ENCODE results near the gene RAB40B.

RAB40B gene

GRCh38 chr17:82736511-82737185, 38.1 kb upstream of the RAB40B start:
- no peak overlapping the region for H2AK5ac ChIP-seq (ENCODE audit: low read length, severe bottlenecking)
- no peak overlapping the region for H3K27ac ChIP-seq (ENCODE audit: low read length, poor library complexity, severe bottlenecking)
- no peak for DNase-seq
- H2BK5ac ChIP-seq (ENCODE audit: low read depth, low read length, poor library complexity, severe bottlenecking): no peak overlapping the region
- H3K4me2 ChIP-seq (ENCODE audit: low read length, poor library complexity, severe bottlenecking): no peak overlapping the region
- H3K14ac ChIP-seq (ENCODE audit: low read length in 2 of 2): no peak overlapping the region
- no peak overlapping the region for H3K18ac ChIP-seq (ENCODE audit: low read depth in 1 of 2, low read length in 2 of 2)
- no peak overlapping the region for H3K9ac ChIP-seq (ENCODE audit: low read length)
- no peak overlapping the region for H2BK120ac ChIP-seq (ENCODE audit: low read depth, low read length)
- H4K8ac ChIP-seq (ENCODE audit: low read length): no peak overlapping the region
- H3K4me1 ChIP-seq (ENCODE audit: control insufficient read depth, insufficient read depth, low read depth, low read length): peaks cover 16% of the 10 kb centered on the region
- no peak overlapping the region for H4K91ac ChIP-seq (ENCODE audit: low read length)
- WGBS: 94% methylated on average over 18 of the region's 18 CpGs
- no peak overlapping the region for H3K4ac ChIP-seq (ENCODE audit: low read depth in 1 of 2, low read length in 2 of 2)
- H2BK15ac ChIP-seq (ENCODE audit: low read depth, poor library complexity, severe bottlenecking): no peak overlapping the region
- no peak overlapping the region for H3K23ac ChIP-seq (ENCODE audit: low read length in 2 of 2)
- peaks cover 3% of the 10 kb centered on the region for H3K79me1 ChIP-seq (replicated peaks; ENCODE audit: low read length, poor library complexity, severe bottlenecking)
- H3K36me3 ChIP-seq (ENCODE audit: control insufficient read depth in 1 of 2, insufficient read depth in 2 of 2, low read depth in 1 of 2, low read length in 2 of 2): peaks cover 32 to 36% of the 10 kb centered on the region in 2 experiments
- peaks cover 27% of the 10 kb centered on the region for H3K9me3 ChIP-seq (ENCODE audit: control insufficient read depth, low read length)
- no peak overlapping the region for H2BK12ac ChIP-seq (ENCODE audit: low read length in 2 of 2)
- H2AFZ ChIP-seq (ENCODE audit: low read depth, low read length): no peak overlapping the region
- no peaks in the 10 kb centered on the region for H3K27me3 ChIP-seq (ENCODE audit: control insufficient read depth in 1 of 2, insufficient read depth in 1 of 2, low read length in 2 of 2)
- H3K4me3 ChIP-seq (ENCODE audit: insufficient read depth in 1 of 2, low read depth in 1 of 2, low read length in 2 of 2): peak overlapping the region in 1 of 2 experiments; percentile 79

DNA sequence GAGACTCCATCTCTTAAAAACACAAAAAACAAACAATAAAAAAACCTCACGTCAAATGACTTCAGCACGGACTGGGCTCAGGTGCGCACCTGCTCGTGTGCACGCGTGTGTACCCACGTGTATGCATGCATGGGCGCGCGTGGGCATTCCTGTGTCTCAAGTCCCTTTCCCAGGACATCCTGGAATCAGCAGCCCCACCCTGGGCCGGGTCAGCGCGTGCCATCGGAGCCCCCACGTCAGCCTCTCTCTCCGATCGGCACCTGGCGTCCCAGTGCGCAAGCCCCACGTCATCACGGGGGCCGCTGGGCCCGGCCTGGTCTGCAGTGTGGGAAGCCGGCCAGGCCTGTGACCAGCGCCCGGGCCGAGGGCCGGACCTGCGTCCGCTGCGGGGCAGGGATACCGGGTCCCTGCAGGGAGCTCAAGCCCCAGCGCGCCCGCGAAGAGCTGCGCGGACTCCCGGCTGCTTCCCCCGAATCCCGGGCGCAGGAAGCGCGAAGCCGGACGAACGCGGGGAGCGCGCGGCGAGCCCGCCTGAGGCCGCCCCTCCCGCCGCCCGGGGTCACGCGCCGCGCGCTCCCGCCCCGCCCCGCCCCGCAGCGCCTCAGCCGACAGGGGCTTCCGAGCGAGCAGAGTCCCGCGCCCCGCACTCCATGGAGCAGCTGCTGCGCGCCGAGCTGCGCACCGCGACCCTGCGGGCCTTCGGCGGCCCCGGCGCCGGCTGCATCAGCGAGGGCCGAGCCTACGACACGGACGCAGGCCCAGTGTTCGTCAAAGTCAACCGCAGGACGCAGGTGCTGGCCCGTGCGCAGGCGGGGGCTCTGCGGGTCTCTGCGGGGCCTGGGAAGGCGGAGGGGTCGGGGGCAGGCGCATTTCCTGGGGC, 36.7 kb upstream of the RAB40B start, which contains the start of gene FN3K:
FN3K (plus strand) TSS at position 629 of the 880 bp plus-strand sequence; CDS start at position 651, 22 bp downstream.
- H4K8ac ChIP-seq (ENCODE audit: low read length): peak within 1 kb of the TSS; percentile 87
- peak within 1 kb of the TSS; percentile 70 to 72 for H3K18ac ChIP-seq (ENCODE audit: low read depth in 1 of 2, low read length in 2 of 2)
- WGBS: 6% methylated on average over 92 of the region's 101 CpGs
- H3K27me3 ChIP-seq (ENCODE audit: control insufficient read depth in 1 of 2, insufficient read depth in 1 of 2, low read length in 2 of 2): no peaks in the 10 kb centered on the region
- peaks cover 16% of the 10 kb centered on the region for H3K4me1 ChIP-seq (ENCODE audit: control insufficient read depth, insufficient read depth, low read depth, low read length)
- H2AFZ ChIP-seq (ENCODE audit: low read depth, low read length): peak within 1 kb of the TSS; percentile 96
- peak within 1 kb of the TSS; percentile 77 for H3K9ac ChIP-seq (ENCODE audit: low read length)
- peaks cover 3% of the 10 kb centered on the region for H3K79me1 ChIP-seq (replicated peaks; ENCODE audit: low read length, poor library complexity, severe bottlenecking)
- H2BK15ac ChIP-seq (ENCODE audit: low read depth, poor library complexity, severe bottlenecking): no peak within 1 kb of the TSS
- H3K4ac ChIP-seq (ENCODE audit: low read depth in 1 of 2, low read length in 2 of 2): peak within 1 kb of the TSS in 1 of 2 experiments; percentile 76
- H2BK12ac ChIP-seq (ENCODE audit: low read length in 2 of 2): peak within 1 kb of the TSS in 1 of 2 experiments; percentile 77
- H3K4me2 ChIP-seq (ENCODE audit: low read length, poor library complexity, severe bottlenecking): peak within 1 kb of the TSS; percentile 93
- H2BK5ac ChIP-seq (ENCODE audit: low read depth, low read length, poor library complexity, severe bottlenecking): no peak within 1 kb of the TSS
- DNase-seq: peak; percentile 79
- peak within 1 kb of the TSS; percentile 29 for H2BK120ac ChIP-seq (ENCODE audit: low read depth, low read length)
- peaks cover 22 to 32% of the 10 kb centered on the region in 2 experiments for H3K36me3 ChIP-seq (ENCODE audit: control insufficient read depth in 1 of 2, insufficient read depth in 2 of 2, low read depth in 1 of 2, low read length in 2 of 2)
- peak within 1 kb of the TSS; percentile 23 for H4K91ac ChIP-seq (ENCODE audit: low read length)
- peaks cover 14% of the 10 kb centered on the region for H3K9me3 ChIP-seq (ENCODE audit: control insufficient read depth, low read length)
- H3K14ac ChIP-seq (ENCODE audit: low read length in 2 of 2): peak within 1 kb of the TSS in 1 of 2 experiments; percentile 95
- no peak within 1 kb of the TSS for H2AK5ac ChIP-seq (ENCODE audit: low read length, severe bottlenecking)
- H3K27ac ChIP-seq (ENCODE audit: low read length, poor library complexity, severe bottlenecking): no peak within 1 kb of the TSS
- peak within 1 kb of the TSS in 1 of 2 experiments; percentile 5 for H3K23ac ChIP-seq (ENCODE audit: low read length in 2 of 2)
- peak within 1 kb of the TSS; percentile 79 to 86 for H3K4me3 ChIP-seq (ENCODE audit: insufficient read depth in 1 of 2, low read depth in 1 of 2, low read length in 2 of 2)

DNA sequence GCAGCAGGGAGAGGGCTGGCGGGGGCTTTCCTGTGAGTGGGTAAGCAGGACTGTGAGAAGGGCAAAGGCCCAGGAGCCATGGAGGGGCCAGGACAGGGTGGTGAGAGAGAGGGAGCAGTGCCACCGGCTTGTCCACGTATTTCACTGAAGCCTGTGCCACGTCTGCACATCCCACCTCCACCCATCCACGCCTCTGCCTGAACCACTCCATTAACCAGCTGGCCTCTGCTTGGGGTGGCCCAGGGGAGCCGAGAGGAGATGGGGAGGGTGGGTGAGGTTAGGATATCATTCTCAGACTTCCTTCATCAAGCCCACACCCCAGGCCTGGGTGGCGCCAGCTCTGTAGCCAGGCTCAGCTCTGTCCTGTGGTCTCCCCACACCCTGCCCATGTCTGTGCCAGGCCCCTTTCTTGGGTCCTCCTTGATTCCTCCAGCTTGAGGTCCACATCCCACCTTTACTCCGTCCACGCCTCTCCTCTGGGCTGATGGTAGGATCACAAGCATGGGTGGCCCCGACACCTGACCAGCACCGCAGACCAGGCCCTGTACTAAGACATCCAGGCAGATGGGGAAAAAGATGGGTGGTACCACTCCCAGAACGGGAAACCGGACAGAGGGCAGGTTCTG, 33.7 kb upstream of the RAB40B start:
- no peak for DNase-seq
- no peak overlapping the region for H3K14ac ChIP-seq (ENCODE audit: low read length in 2 of 2)
- H3K79me1 ChIP-seq (replicated peaks; ENCODE audit: low read length, poor library complexity, severe bottlenecking): peaks cover 3% of the 10 kb centered on the region
- no peak overlapping the region for H2BK15ac ChIP-seq (ENCODE audit: low read depth, poor library complexity, severe bottlenecking)
- H3K4me3 ChIP-seq (ENCODE audit: insufficient read depth in 1 of 2, low read depth in 1 of 2, low read length in 2 of 2): no peak overlapping the region
- no peak overlapping the region for H2BK120ac ChIP-seq (ENCODE audit: low read depth, low read length)
- no peak overlapping the region for H2BK12ac ChIP-seq (ENCODE audit: low read length in 2 of 2)
- 97% methylated on average over 7 of the region's 13 CpGs for WGBS
- H2BK5ac ChIP-seq (ENCODE audit: low read depth, low read length, poor library complexity, severe bottlenecking): no peak overlapping the region
- no peak overlapping the region for H3K4ac ChIP-seq (ENCODE audit: low read depth in 1 of 2, low read length in 2 of 2)
- no peak overlapping the region for H3K27ac ChIP-seq (ENCODE audit: low read length, poor library complexity, severe bottlenecking)
- H3K9me3 ChIP-seq (ENCODE audit: control insufficient read depth, low read length): peaks cover 11% of the 10 kb centered on the region
- H2AK5ac ChIP-seq (ENCODE audit: low read length, severe bottlenecking): no peak overlapping the region
- H3K27me3 ChIP-seq (ENCODE audit: control insufficient read depth in 1 of 2, insufficient read depth in 1 of 2, low read length in 2 of 2): no peaks in the 10 kb centered on the region
- H4K91ac ChIP-seq (ENCODE audit: low read length): no peak overlapping the region
- H3K36me3 ChIP-seq (ENCODE audit: control insufficient read depth in 1 of 2, insufficient read depth in 2 of 2, low read depth in 1 of 2, low read length in 2 of 2): peaks cover 32 to 37% of the 10 kb centered on the region in 2 experiments
- no peak overlapping the region for H4K8ac ChIP-seq (ENCODE audit: low read length)
- H3K4me2 ChIP-seq (ENCODE audit: low read length, poor library complexity, severe bottlenecking): no peak overlapping the region
- peaks cover 14% of the 10 kb centered on the region for H3K4me1 ChIP-seq (ENCODE audit: control insufficient read depth, insufficient read depth, low read depth, low read length)
- no peak overlapping the region for H3K18ac ChIP-seq (ENCODE audit: low read depth in 1 of 2, low read length in 2 of 2)
- no peak overlapping the region for H3K9ac ChIP-seq (ENCODE audit: low read length)
- H2AFZ ChIP-seq (ENCODE audit: low read depth, low read length): no peak overlapping the region
- no peak overlapping the region for H3K23ac ChIP-seq (ENCODE audit: low read length in 2 of 2)

All from mesenchymal stem cell (in vitro differentiated cells and primary cell).